ENCODE measurements around the gene ZNF814.
"Not testable (repeated sequence)": the region's sequence is repeated elsewhere in the genome, so short reads cannot be mapped to it uniquely, and the experiment has no call there.

The ZNF814 gene

DNA sequence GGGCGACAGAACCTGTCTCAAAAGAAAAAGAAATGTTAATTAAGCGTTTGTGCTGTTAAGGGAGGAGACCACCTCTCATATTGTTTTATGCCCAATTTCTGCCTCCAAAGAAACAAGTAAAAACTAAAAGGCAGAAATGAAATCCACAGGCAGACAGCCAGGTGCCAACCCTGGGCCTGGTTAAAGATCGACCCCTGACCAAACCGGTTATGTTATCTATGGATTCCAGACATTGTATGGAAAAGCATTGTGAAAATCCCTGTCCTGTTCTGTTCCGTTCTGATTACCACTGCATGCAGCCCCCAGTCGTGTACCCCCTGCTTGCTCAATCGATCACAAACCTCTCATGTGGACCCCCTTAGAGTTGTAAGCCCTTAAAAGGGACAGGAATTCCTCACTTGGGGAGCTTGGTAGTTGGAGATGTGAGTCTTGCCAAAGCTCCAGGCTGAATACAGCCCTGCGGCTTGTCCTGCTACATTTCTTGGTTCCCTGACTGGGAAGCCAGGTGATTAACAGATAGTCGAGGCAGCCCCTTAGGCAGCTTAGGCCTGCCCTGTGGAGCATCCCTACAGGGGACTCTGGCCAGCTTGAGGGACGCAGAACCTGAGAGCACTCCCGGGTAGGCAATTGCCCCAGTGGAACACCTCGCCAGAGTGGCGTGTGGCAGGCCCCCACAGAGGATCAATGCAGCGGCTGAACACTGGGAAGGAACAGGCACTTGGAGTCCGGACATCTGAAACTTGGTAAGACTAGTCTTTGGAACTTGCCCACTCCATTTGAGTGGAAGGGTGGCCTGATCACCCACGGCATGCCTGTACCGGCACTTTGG lies 73.4 kb downstream of the ZNF814 start:
- no peak for DNase-seq

DNA sequence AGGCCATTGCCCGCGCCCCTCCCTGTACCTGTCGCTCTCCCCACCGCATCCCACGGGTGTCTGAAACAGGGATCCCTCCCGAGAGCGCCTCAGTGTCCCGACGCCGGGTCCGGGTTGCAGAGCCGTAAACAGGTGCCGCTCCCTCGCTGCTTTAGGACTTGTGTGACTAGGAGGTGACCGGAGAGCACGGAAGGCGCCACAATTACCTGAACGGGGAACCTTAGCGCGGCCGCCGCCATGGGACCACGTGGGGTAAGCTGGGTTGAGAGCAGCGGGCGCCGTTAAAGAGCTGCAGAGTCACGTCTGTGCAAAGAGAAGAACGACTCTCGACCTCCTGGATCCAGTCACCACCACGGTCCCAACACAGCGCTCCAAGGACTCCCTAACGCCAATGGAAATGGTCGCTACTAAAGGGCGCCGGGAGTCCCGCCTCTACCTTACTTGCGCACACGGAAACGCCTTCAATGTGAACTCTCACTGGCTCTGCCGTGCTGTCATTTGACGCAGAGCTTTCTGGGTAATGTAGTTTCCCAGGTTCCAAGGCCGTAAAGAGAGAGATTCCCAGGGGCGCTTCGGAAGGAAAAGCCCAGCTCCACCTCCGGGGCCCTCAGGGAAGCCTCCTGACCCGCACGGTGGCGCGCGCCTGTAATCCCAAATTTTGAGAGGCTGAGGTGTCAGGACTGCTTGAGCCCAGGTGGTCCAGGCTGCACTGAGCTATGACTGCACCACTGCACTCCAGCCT lies 74.2 kb downstream of the ZNF814 start, which contains the start of gene ZNF552:
ZNF552 (minus strand) TSS at position 409 of the 742 bp plus-strand sequence; CDS start at position 239, 170 bp downstream.
- peak; percentile 96 for DNase-seq

DNA sequence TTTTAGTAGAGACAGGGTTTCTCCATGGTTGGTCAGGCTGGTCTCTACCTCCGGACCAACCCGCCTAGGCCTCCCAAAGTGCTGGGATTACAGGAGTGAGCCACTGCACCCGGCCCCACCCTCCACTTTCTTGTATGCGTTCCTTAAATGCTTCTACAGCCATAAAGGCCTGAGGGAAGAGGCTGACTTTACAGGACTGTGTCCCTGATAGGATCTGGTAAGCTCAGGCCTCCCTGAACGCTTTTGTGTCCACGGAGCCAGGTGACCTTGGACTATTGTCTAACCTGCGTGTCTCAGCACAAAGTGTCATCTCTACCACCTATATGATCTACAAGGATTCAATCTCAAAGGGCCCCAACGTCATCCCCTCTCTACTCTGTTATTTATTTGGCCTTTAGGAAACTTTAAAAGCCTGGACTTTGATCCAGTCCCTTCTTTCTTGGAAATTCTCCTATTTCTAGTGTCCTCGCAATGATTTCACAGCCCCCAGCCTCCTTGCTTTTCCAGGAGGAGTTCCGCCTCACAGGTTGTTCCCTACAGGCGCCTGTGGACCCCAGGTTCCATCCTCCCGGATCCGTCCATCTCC lies 74.8 kb downstream of the ZNF814 start:
- peak; percentile 21 for DNase-seq

DNA sequence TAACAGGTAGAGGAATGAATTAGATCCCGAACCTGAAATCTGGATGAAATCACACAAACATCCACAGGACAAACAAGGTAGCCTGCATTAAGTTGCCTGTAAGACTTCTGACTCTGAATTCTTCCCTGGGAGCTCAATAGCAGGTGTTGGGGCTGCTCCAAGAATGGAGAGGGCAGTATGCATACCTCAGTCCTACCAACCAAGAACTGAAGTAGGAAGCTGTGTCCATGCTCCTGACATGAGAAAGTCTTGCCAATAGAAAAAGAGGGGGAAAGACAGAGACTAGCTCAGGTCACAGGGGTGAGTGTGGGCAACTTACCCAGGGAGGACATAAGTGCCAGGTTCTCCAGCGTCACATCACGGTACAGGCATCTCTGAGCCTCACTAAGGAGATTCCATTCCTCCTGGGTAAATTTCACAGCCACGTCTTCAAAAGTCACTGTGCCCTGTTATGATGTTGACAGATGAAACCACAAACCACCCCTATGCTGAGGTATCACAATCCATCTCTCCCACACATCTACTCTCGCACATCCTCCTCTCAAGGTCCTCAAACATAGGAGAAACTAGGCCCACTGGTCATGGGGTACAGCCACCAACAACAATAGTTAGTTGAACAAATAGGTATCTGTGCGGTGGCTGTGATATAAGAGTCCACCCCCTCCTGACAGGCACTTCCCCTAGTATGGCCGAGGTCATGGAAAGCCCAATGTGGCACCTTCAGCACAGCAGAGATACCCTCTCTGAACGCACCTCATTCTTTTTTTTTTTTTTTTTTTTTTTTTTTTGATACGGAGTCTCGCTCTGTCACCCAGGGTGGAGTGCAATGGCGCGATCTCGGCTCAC lies 75.6 kb downstream of the ZNF814 start:
- not testable (repeated sequence) for DNase-seq

DNA sequence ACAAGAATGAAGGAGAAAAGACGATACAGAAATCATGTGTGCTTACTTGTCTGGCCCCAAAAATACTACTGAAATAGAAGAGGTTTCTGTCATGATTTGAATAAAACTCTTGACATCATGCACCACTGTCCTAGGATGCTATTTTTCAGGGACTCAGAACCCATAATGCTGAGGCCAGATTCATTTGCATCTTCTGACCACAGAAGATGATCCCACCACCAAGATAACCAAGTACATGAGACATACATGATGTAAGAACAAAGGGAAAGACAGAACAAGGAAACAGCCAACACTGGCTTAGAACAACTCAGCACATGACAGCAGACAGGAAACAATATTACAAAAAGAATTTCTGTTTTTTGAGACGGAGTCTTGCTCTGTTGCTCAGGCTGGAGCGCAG lies 76.6 kb downstream of the ZNF814 start:
- peak; percentile 59 for DNase-seq

DNA sequence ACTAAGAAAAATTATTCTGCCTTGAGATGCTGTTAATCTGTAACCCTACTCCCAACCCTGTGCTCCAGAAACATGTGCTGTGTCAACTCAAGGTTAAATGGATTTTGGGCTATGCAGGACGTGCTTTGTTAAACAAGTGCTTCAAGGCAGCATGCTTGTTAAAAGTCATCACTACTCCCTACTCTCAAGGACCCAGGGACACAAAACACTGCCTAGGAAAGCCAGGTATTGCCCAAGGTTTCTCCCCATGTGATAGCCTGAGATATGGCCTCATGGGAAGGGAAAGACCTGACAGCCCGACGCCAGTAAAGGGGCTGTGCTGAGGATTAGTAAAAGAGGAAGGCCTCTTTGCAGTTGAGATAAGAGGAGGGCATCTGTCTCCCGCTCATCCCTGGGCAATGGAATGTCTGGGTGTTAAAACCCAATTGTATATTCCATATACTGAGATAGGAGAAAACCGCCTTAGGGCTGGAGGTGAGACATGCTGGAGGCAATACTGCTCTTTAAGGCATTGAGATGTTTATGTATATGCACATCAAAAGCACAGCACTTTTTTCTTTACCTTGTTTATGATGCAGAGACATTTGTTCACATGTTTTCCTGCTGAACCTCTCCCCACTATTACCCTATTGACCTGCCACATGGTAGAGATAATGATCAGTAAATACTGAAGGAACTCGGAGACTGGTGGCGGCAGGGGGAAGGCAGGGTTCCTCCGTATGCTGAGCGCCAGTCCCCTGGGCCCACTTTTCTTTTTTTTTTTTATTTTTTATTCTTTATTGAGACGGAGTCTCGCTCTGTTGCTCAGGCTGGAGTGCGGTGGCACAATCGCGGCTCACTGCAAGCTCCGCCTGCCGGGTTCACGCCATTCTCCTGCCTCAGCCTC lies 78.2 kb downstream of the ZNF814 start:
- peak; percentile 27 for DNase-seq

DNA sequence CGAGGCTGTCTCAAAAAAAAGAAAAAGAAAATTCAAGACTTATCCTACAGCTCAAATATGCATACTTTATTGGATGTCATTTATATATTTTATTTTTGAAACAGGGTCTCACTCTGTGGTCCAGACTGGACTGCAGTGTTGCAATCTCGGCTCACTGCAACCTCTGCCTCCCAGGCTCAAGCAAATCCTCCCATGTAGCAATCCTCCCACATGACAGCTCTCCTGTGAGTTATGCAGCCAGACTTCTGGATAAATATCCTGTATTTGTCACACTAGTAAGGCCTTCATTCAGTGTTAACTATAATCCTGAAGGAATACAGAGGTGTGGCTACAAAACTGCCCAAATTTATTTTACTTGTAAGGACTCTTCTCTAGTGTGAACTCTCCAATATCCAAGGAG lies 81.3 kb downstream of the ZNF814 start:
- no peak for DNase-seq

DNA sequence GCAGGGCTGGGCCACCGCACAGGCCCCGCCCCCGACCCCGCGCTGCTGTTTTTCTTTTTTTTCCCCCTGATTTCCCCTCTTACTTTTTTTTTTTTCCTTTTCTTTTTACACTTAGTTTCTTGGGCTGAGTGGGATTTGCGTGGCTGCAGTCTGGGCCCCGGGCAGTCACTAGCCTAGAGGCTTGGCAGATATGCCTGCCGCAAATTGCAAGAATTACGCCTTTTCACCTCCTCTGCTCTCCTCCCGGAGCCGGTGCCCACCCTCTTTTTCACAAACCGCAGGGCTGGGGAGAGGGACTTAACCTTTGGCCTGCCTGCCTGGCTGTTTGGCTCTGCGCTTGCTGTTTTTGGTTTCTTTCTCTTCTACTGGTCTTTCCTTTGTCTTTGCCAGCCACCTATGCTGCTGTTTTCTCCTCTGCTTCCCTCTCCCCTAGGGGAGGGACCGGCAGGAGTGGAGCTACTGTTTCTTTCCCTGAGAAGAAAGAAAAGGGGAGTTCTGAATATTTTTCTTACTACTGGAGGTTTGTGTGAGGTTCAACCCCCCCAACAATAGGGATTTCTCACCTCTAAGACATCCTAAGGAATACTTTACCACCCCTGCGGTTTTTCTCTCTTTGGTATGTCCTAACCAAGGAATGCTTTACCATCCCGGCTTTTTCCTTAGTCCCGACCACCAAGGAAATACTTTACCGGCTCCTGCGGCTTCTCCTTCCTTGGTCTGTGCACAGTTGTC lies 85.1 kb downstream of the ZNF814 start:
- peak; percentile 73 for DNase-seq

DNA sequence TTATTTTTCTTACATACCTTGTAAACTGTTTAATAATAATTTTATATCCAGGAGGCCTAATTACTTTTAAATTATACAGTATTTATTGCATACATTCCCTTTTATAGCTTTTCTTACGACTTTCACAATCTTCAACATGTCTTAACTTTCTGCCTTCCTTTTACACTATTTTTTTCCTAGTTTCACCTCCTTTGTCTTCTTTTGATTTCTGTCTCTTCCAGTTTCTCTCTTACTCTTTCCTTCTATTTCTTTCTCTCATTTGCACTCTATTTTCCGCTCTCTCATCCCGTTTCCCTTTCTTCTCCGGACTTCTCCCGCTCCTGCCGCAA lies 85.6 kb downstream of the ZNF814 start:
- no peak for DNase-seq

DNA sequence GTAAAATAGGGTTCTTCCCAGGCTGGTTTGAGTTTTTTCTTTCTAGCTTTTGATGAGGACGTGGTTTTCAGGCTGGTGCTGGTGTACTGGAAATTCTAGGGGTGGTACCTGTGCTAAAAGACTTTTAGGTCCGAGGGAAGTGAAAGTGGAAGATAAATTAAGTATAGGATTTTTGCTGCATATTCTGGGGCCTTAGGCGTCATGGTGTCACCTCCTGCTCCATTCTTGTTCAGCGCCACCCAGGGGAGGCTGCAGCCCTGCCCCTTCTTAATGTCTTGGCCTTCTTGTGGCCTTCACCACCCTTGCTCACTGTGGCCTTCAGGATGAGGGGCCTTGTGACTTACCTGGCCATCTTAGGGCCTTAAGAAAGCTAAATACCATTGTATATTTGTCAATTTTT lies 86.6 kb downstream of the ZNF814 start:
- DNase-seq, result peak; percentile 15

DNA sequence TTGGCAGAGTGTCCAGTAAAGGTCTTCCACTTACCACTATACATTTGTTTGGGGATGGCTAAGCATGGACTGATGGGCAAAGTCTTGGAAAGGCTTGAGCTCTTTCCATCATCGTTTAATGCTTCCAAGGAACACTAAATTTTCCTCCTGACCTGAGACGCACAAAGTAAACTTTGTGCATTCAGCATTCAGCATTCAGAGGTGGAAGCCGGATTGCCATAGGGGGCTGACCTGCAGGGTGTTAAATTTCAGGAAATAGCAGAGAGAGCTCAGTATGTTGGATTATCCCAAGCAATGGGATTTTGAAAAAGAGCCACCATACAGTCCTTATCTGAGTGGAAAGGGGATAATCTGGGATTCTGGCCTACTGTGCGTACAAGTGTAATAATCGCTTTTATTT lies 88.1 kb downstream of the ZNF814 start:
- DNase-seq, result no peak
